Right lobe of liver (tissue), 4 donors: ENCODE data around the gene SETBP1.

Source experiments
- CTCF ChIP-seq, 4 donors: fragments of 200-600 bp in 3 of 4; fragments of 450-650 bp in 1 of 4; IDR thresholded peaks; one replicate each; pipeline versions ENCODE4 v1.5.1 to v1.8.0; 2016 to 2022; ENCODE audit warnings: antibody characterized with exemption in 4 of 4, mild to moderate bottlenecking in 2 of 4
- POLR2A ChIP-seq: fragments of 450-650 bp; IDR thresholded peaks from one replicate; pipeline ENCODE4 v1.6.1; 2017; ENCODE audit warnings: antibody characterized with exemption, mild to moderate bottlenecking
- donor health status: DM: no; HTN: no; CAD: no.
- donor health status: DM: no; HTN: no; CAD: no.
- donor health status: DM: no; HTN: yes; CAD: no.

DNA sequence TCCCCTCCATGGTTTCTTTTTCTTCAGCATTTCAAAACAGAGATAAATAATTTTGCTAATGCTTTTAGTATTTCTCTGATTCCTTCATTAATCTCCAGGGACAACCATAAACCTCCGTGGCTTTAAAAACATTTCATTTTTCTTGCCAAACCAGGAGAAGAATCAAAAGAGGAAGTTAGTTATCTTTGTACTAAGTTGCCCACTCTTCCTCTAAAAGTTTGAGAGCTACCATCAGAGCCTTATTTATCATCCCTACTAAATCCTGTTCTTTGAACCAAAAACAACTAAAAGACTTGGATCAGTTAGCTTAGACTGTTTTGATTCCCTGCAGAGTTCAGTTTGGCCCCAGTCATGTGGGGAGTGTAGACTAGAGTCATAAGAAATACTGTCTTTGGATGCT, 208.4 kb downstream of the SETBP1 start:
- TF ChIP-seq CTCF (IDR thresholded peaks at IDR 0.05) = no peak
- no peak for TF ChIP-seq POLR2A
